ENCODE results near the gene GK.

GK gene

DNA sequence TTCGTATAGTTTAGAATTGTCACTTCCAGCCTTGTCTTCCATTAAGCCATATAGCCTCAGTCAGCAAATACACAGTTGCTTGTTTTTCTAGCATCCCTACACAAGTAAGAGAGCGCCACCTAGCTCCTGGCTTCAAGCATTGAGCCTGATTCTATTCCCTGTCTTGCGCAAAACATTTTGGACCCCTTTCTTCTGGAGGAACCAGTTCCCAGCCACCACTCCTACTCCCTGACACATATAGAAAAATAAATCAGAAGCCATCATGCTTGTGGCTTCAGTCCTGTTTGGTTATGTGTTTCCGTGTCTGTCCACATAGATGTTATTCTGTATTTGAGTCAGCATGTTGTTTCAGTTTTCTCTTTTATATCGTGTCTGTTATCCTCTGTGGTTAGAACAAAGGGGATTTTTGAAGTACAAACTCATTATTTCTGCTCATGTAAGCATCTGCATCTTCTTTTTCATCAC, 59.9 kb downstream of the GK start:
- DNase-seq (ENCODE audit: low read depth, low spot score): peak; percentile 16
- ChIA-PET CTCF (interaction anchor here (1.2 to 1.4 kb wide), 4 partner anchors 78 to 144 kb away, joined by 4 to 14 read pairs (median 10); no protein-coding TSS in a partner anchor), POLR2A (no interaction called here)
- TF ChIP-seq, protein P1, sequence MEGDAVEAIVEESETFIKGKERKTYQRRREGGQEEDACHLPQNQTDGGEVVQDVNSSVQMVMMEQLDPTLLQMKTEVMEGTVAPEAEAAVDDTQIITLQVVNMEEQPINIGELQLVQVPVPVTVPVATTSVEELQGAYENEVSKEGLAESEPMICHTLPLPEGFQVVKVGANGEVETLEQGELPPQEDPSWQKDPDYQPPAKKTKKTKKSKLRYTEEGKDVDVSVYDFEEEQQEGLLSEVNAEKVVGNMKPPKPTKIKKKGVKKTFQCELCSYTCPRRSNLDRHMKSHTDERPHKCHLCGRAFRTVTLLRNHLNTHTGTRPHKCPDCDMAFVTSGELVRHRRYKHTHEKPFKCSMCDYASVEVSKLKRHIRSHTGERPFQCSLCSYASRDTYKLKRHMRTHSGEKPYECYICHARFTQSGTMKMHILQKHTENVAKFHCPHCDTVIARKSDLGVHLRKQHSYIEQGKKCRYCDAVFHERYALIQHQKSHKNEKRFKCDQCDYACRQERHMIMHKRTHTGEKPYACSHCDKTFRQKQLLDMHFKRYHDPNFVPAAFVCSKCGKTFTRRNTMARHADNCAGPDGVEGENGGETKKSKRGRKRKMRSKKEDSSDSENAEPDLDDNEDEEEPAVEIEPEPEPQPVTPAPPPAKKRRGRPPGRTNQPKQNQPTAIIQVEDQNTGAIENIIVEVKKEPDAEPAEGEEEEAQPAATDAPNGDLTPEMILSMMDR (IDR thresholded peaks at IDR 0.05; ENCODE audit: insufficient read depth, low read length, missing control alignments): peak; percentile 67
- H3K4me3 ChIP-seq (ENCODE audit: low read depth, low read length): no peak overlapping the region

DNA sequence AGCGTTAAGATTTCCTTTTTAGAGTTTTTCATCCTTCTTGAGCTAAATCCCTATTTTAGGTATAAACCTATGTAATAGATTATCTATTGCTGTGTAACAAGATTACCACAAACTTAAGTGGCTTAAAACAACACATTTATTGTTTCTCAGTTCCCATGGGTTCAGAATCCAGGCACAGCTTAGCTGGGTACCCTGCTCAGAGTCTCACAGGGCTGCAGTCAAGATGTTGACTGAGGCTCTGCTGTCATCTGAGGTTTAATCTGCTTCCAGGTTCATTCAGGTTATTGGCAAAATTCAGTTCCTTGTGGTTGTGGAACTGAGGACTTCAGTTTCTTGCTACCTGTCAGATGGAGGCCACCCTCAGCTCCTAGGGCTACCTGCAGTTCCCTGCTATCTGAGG, 60.9 kb downstream of the GK start:
- DNase-seq (ENCODE audit: low read depth, low spot score): no peak
- POLR2A ChIA-PET: no interaction called here
- H3K4me3 ChIP-seq (ENCODE audit: low read depth, low read length): no peak overlapping the region
- TF ChIP-seq, protein P1 (IDR thresholded peaks at IDR 0.05; ENCODE audit: insufficient read depth, low read length, missing control alignments): no peak
- CTCF ChIA-PET: interaction anchor here (0.6 to 1.4 kb wide), 9 partner anchors 14 to 149 kb away, joined by 3 to 14 read pairs (median 4); no protein-coding TSS in a partner anchor

DNA sequence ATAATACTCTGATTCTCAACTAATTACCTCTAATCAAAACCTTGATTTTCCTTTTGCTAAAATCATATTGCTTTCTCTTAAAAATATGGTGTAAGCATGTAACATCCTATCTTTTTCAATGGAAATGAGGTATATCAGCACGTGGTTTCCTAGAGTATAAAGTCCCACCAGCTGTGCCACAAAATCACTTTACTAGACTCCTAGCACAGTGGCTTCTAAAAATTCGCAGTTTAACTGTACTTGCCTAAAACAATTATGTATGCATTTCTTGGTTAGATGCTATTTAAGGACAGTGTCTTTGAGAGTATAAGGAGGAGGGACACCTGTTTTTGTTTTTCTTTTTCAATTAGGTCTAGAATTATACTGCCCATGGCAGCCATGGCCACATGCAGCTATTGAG, 62.8 kb downstream of the GK start:
- CTCF ChIA-PET: interaction anchor here (1.1 to 2.8 kb wide), 5 partner anchors 20 to 147 kb away, joined by 3 to 11 read pairs (median 10); no protein-coding TSS in a partner anchor
- POLR2A ChIA-PET: no interaction called here
- DNase-seq (ENCODE audit: low read depth, low spot score): no peak
- H3K4me3 ChIP-seq (ENCODE audit: low read depth, low read length): no peak overlapping the region
- TF ChIP-seq, protein P1 (IDR thresholded peaks at IDR 0.05; ENCODE audit: insufficient read depth, low read length, missing control alignments): no peak

DNA sequence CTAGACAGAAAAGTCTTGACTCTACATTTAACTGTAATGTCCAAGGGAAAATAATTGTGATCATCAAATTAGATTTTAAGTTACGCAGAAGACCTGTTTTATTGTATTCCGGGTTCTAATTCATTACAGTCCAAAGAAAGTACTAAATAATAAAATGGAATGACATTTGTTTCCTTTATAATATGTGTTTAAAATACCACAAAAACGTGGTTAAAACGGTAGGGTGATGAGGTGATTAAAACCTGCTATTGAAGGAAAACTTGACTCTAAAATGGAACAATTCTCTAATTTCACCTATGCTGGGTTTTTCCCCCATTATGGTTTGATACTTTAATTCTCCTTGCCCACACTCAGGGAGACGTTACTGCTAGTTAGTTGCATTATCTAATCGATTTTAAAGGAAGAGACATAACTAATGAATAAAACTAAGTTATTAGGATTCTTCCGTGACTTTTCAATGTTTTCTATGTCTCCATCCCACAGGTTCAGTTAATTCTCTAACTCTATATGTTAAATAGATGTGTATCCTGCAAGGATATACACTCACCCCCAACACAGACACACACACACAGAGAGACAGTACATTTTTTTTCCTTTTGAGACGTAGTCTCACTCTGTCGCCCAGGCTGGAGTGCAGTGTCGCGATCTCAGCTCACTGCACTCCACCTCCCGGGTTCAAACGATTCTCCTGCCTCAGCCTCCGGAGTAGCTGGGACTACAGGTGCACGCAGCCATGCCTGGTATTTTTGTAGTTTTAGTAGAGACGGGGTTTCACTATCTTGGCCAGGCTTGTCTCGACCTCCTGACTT, 80.8 kb downstream of the GK start:
- CTCF ChIA-PET: interaction anchor here (0.6 to 1.9 kb wide), 3 partner anchors 11 to 237 kb away, joined by 3 to 5 read pairs (median 3); no protein-coding TSS in a partner anchor

DNA sequence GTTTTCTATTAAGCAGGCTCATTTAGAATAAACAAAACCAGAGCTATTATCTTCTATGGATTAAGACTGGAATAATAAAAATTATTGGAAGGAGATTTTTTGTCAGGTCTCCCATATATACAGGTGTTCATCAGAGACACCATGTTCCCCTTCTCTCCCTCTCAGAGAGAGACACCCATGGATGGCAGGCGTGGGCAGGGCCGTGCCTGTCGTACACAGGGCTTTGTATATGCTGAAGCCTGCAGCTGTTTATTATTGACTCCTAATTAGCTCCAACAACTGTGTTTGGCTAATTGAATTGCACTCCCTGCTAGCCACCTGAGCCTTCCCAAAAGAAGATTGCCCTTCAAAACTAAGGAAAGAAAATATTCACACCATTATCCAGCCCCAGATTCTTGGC, 81.6 kb downstream of the GK start:
- no peak for DNase-seq (ENCODE audit: low read depth, low spot score)
- POLR2A ChIA-PET: interaction anchor here (1.1 kb wide), 1 partner anchor 22 kb away, joined by 4 read pairs; no protein-coding TSS in a partner anchor
- CTCF ChIA-PET: interaction anchor here (0.9 to 2.2 kb wide), 6 partner anchors 9 to 237 kb away, joined by 3 to 11 read pairs (median 4); no protein-coding TSS in a partner anchor

More for the DNA sequence above, 80.8 kb downstream of the GK start:
- POLR2A ChIA-PET: no interaction called here
- TF ChIP-seq, protein P1 (IDR thresholded peaks at IDR 0.05; ENCODE audit: insufficient read depth, low read length, missing control alignments): no peak
- no peak for DNase-seq (ENCODE audit: low read depth, low spot score)
- no peak overlapping the region for H3K4me3 ChIP-seq (ENCODE audit: low read depth, low read length)

More for the DNA sequence above, 81.6 kb downstream of the GK start:
- TF ChIP-seq, protein P1 (IDR thresholded peaks at IDR 0.05; ENCODE audit: insufficient read depth, low read length, missing control alignments): no peak
- no peak overlapping the region for H3K4me3 ChIP-seq (ENCODE audit: low read depth, low read length)

Data from AG04449 (cell line).